ENCODE data around the gene KCNH6. TPM values are rescaled to one million over a fixed set of nuclear protein-coding genes. Genes with fewer than 3 reads are reported as not detected.

KCNH6 gene
- total RNA-seq, 1 donor from 2014 or later, result not detected

- no peak for DNase-seq (ENCODE audit: low read depth, low spot score)
These were observed 36.7 kb upstream of the KCNH6 start for GRCh38 chr17:63486317-63487013.

GRCh38 chr17:63487014-63487339, 36.2 kb upstream of the KCNH6 start:
- no peak for DNase-seq (ENCODE audit: low read depth, low spot score)

GRCh38 chr17:63488851-63489250, 34.3 kb upstream of the KCNH6 start:
- DNase-seq (ENCODE audit: low read depth, low spot score), result no peak

GRCh38 chr17:63489291-63489690, 33.9 kb upstream of the KCNH6 start:
- DNase-seq (ENCODE audit: low read depth, low spot score), result no peak

- no peak for DNase-seq (ENCODE audit: low read depth, low spot score)
These were observed 32.8 kb upstream of the KCNH6 start for GRCh38 chr17:63490329-63490728.

- no peak for DNase-seq (ENCODE audit: low read depth, low spot score)
These were observed 32.2 kb upstream of the KCNH6 start for GRCh38 chr17:63490858-63491400.

GRCh38 chr17:63491413-63491812, 31.7 kb upstream of the KCNH6 start:
- DNase-seq (ENCODE audit: low read depth, low spot score), result no peak

GRCh38 chr17:63491977-63492618, 31.1 kb upstream of the KCNH6 start:
- no peak for DNase-seq (ENCODE audit: low read depth, low spot score)

- DNase-seq (ENCODE audit: low read depth, low spot score), result no peak
These were observed 30.2 kb upstream of the KCNH6 start for GRCh38 chr17:63492940-63493339.

GRCh38 chr17:63493411-63493810, 29.7 kb upstream of the KCNH6 start:
- no peak for DNase-seq (ENCODE audit: low read depth, low spot score)

GRCh38 chr17:63494300-63494928, 28.7 kb upstream of the KCNH6 start:
- no peak for DNase-seq (ENCODE audit: low read depth, low spot score)

- no peak for DNase-seq (ENCODE audit: low read depth, low spot score)
These were observed 27.7 kb upstream of the KCNH6 start for GRCh38 chr17:63495491-63495890.

GRCh38 chr17:63496177-63496576, 27.0 kb upstream of the KCNH6 start:
- DNase-seq (ENCODE audit: low read depth, low spot score), result no peak

GRCh38 chr17:63496663-63497400, 26.3 kb upstream of the KCNH6 start:
- DNase-seq (ENCODE audit: low read depth, low spot score), result no peak

GRCh38 chr17:63497708-63498483, 25.3 kb upstream of the KCNH6 start:
- no peak for DNase-seq (ENCODE audit: low read depth, low spot score)

GRCh38 chr17:63498626-63499195, 24.4 kb upstream of the KCNH6 start:
- no peak for DNase-seq (ENCODE audit: low read depth, low spot score)

- no peak for DNase-seq (ENCODE audit: low read depth, low spot score)
These were observed 22.4 kb upstream of the KCNH6 start for GRCh38 chr17:63500543-63501390.

GRCh38 chr17:63503341-63503705, 19.8 kb upstream of the KCNH6 start:
- no peak for DNase-seq (ENCODE audit: low read depth, low spot score)

- DNase-seq (ENCODE audit: low read depth, low spot score), result no peak
These were observed 18.9 kb upstream of the KCNH6 start for GRCh38 chr17:63504261-63504660.

- no peak for DNase-seq (ENCODE audit: low read depth, low spot score)
These were observed 17.8 kb upstream of the KCNH6 start for GRCh38 chr17:63505341-63505740.

All from pulmonary artery endothelial cell (primary cell).